SK-N-SH treated with all-trans-retinoic acid at 6 μM for 48 hours (cell line): ENCODE data around the gene GALM.

Experiments used
- ARNTL ChIP-seq: fragments of 450-650 bp; formaldehyde crosslinking; IDR thresholded peaks from 2 replicates; pipeline ENCODE4 v1.5.0; 2020; ENCODE audit warnings: low read depth, mild to moderate bottlenecking, moderate library complexity, borderline replicate concordance
- RARB ChIP-seq: fragments of 250-450 bp; sonication (Bioruptor Pico); IDR thresholded peaks from 2 replicates; pipeline ENCODE4 v1.8.0; 2021; ENCODE audit warnings: mild to moderate bottlenecking, moderate library complexity
- SNAI2 ChIP-seq: fragments of 250-450 bp; sonication (Bioruptor Pico); IDR thresholded peaks from 2 replicates; pipeline ENCODE4 v1.5.0; 2020; ENCODE audit warnings: mild to moderate bottlenecking, moderate library complexity
- TOX ChIP-seq: fragments of 250-450 bp; sonication (Bioruptor Pico); IDR thresholded peaks from 2 replicates; pipeline ENCODE4 v1.8.0; 2021; ENCODE audit warnings: mild to moderate bottlenecking, moderate library complexity, borderline replicate concordance
- TSHZ2 ChIP-seq: fragments of 250-450 bp; sonication (Bioruptor Pico); IDR thresholded peaks from 2 replicates; pipeline ENCODE4 v1.5.0; 2020; ENCODE audit warnings: mild to moderate bottlenecking, moderate library complexity
- ZC3H10 ChIP-seq: fragments of 250-450 bp; sonication (Bioruptor Pico); IDR thresholded peaks from 2 replicates; pipeline ENCODE4 v1.5.1; 2021; ENCODE audit warnings: mild to moderate bottlenecking, moderate library complexity
- ZFP3 ChIP-seq: fragments of 250-450 bp; sonication (Bioruptor Pico); IDR thresholded peaks from 2 replicates; pipeline ENCODE4 v1.5.0; 2020; ENCODE audit warnings: mild to moderate bottlenecking, moderate library complexity
- ZFP30 ChIP-seq: fragments of 450-650 bp; formaldehyde crosslinking; IDR thresholded peaks from 2 replicates; pipeline ENCODE4 v1.5.0; 2022; ENCODE audit warnings: mild to moderate bottlenecking, moderate library complexity
- TF ChIP-seq, protein P1 (sequence below): fragments of 250-450 bp; sonication (Bioruptor Pico); IDR thresholded peaks from 2 replicates; pipeline ENCODE4 v1.8.0; 2020; ENCODE audit warnings: mild to moderate bottlenecking, moderate library complexity, borderline replicate concordance
- TF ChIP-seq, protein P2 (sequence below): fragments of 250-450 bp; sonication (Bioruptor Pico); IDR thresholded peaks from 2 replicates; pipeline ENCODE4 v1.5.1; 2020; ENCODE audit warnings: low read depth, mild to moderate bottlenecking, moderate library complexity

GRCh38 chr2:38754049-38754448, 88.1 kb downstream of the GALM start:
- TF ChIP-seq, protein P1, sequence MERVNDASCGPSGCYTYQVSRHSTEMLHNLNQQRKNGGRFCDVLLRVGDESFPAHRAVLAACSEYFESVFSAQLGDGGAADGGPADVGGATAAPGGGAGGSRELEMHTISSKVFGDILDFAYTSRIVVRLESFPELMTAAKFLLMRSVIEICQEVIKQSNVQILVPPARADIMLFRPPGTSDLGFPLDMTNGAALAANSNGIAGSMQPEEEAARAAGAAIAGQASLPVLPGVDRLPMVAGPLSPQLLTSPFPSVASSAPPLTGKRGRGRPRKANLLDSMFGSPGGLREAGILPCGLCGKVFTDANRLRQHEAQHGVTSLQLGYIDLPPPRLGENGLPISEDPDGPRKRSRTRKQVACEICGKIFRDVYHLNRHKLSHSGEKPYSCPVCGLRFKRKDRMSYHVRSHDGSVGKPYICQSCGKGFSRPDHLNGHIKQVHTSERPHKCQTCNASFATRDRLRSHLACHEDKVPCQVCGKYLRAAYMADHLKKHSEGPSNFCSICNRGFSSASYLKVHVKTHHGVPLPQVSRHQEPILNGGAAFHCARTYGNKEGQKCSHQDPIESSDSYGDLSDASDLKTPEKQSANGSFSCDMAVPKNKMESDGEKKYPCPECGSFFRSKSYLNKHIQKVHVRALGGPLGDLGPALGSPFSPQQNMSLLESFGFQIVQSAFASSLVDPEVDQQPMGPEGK = no peak
- TF ChIP-seq TSHZ2 (CRISPR knock-in tag) = no peak
- no peak for TF ChIP-seq RARB (CRISPR knock-in tag)
- no peak for TF ChIP-seq ZFP30 (CRISPR knock-in tag)
- TF ChIP-seq TOX = no peak
- TF ChIP-seq ZC3H10 = no peak
- no peak for TF ChIP-seq ARNTL
- TF ChIP-seq ZFP3 (CRISPR knock-in tag) = no peak
- TF ChIP-seq SNAI2 (CRISPR knock-in tag) = no peak
- TF ChIP-seq, protein P2, sequence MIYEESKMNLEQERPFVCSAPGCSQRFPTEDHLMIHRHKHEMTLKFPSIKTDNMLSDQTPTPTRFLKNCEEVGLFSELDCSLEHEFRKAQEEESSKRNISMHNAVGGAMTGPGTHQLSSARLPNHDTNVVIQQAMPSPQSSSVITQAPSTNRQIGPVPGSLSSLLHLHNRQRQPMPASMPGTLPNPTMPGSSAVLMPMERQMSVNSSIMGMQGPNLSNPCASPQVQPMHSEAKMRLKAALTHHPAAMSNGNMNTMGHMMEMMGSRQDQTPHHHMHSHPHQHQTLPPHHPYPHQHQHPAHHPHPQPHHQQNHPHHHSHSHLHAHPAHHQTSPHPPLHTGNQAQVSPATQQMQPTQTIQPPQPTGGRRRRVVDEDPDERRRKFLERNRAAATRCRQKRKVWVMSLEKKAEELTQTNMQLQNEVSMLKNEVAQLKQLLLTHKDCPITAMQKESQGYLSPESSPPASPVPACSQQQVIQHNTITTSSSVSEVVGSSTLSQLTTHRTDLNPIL (CRISPR knock-in tag) = no peak
